GM23338 (cell line): Measurements from ENCODE around the gene COL4A2.

ENCODE experiments used
- CREB1 ChIP-seq: fragments of 250-450 bp; sonication (Bioruptor Pico); IDR thresholded peaks from 2 replicates; pipeline ENCODE4 v1.5.0; 2020; ENCODE audit warnings: low read depth, mild to moderate bottlenecking, moderate library complexity
- CTCF ChIP-seq, 2 experiments: fragments of 200-600 bp in 1 of 2; sonication (generic) in 1 of 2; conservative IDR thresholded peaks; 2 replicates each; pipeline versions ENCODE4 v1.5.1 to v1.6.1; 2016 to 2017; ENCODE audit warnings: antibody characterized with exemption in 2 of 2, low read depth in 2 of 2, mild to moderate bottlenecking in 2 of 2, moderate library complexity in 1 of 2
- ETS1 ChIP-seq: IDR thresholded peaks from 2 replicates; pipeline ENCODE4 v1.6.1; 2016; ENCODE audit warnings: antibody characterized with exemption
- EZH2 ChIP-seq: fragments of 200-600 bp; sonication (generic); IDR thresholded peaks from one replicate; pipeline ENCODE4 v1.8.0; 2017; ENCODE audit warnings: antibody characterized with exemption, mild to moderate bottlenecking, low read depth; ENCODE audit not compliant: unreplicated experiment
- EZH2phosphoT487 ChIP-seq: fragments of 200-600 bp; sonication (generic); IDR thresholded peaks from one replicate; pipeline ENCODE4 v1.8.1; 2018; ENCODE audit warnings: antibody characterized with exemption; ENCODE audit not compliant: unreplicated experiment
- JUNB ChIP-seq: IDR thresholded peaks from one replicate; pipeline ENCODE4 v1.6.1; 2016; ENCODE audit warnings: antibody characterized with exemption; ENCODE audit not compliant: unreplicated experiment
- NANOG ChIP-seq: IDR thresholded peaks from 2 replicates; pipeline ENCODE4 v1.6.1; 2016; ENCODE audit warnings: antibody characterized with exemption, borderline replicate concordance
- POLR2AphosphoS5 ChIP-seq: IDR thresholded peaks from 2 replicates; pipeline ENCODE4 v1.6.1; 2016; ENCODE audit warnings: antibody characterized with exemption, low read depth
- REST ChIP-seq: IDR thresholded peaks from one replicate; pipeline ENCODE4 v1.6.1; 2018; ENCODE audit warnings: antibody characterized with exemption; ENCODE audit not compliant: unreplicated experiment
- ZNF114 ChIP-seq: fragments of 250-450 bp; sonication (Bioruptor Pico); IDR thresholded peaks from 2 replicates; pipeline ENCODE4 v1.5.0; 2020; ENCODE audit warnings: mild to moderate bottlenecking, moderate library complexity

- no peak for TF ChIP-seq CTCF (conservative IDR thresholded peaks at IDR 0.05; ENCODE audit: low read depth in 2 of 2)
- no peak for TF ChIP-seq POLR2AphosphoS5
- TF ChIP-seq CREB1, result no peak
- no peak for TF ChIP-seq JUNB
- TF ChIP-seq EZH2, result no peak
- TF ChIP-seq EZH2phosphoT487, result no peak
- TF ChIP-seq ETS1, result no peak
- no peak for TF ChIP-seq REST
- TF ChIP-seq NANOG, result no peak
- no peak for TF ChIP-seq ZNF114
Observed at GRCh38 chr13:110552767-110553166, 245.7 kb downstream of the COL4A2 start.
